Thyroid gland (tissue), 4 donors: ENCODE data around the gene TNIK. TPM values are rescaled to one million over a fixed set of nuclear protein-coding genes. Genes with fewer than 3 reads are reported as not detected.
A peak's percentile ranks its signal among the peaks of the same experiment; 100 is the strongest.

Experiments
- DNase-seq, 2 donors: peaks; one replicate each; pipeline ENCODE4 v3.0.0-alpha.2; 2019
- H3K27ac ChIP-seq, 3 donors: fragments of 200-600 bp; sonication (generic); 1 replicate in 2 of 3; 2 replicates in 1 of 3; pipeline ENCODE4 v1.5.1; 2016 to 2019; ENCODE audit warnings: mild to moderate bottlenecking in 1 of 3, moderate library complexity in 1 of 3
- H3K27me3 ChIP-seq: fragments of 200-600 bp; sonication (generic); one replicate; pipeline ENCODE4 v1.5.1; 2019
- H3K36me3 ChIP-seq, 2 donors: fragments of 200-600 bp; sonication (generic); one replicate each; pipeline ENCODE4 v1.5.1; 2016 to 2019
- H3K4me1 ChIP-seq, 2 donors: fragments of 200-600 bp; sonication (generic); one replicate each; pipeline ENCODE4 v1.5.1; 2017 to 2019
- H3K4me3 ChIP-seq, 3 donors: fragments of 200-600 bp; sonication (generic); replicated peaks in 1 of 3; 1 replicate in 2 of 3; 2 replicates in 1 of 3; pipeline ENCODE4 v1.5.1; 2016; ENCODE audit warnings: mild to moderate bottlenecking in 1 of 3
- H3K9me3 ChIP-seq: fragments of 200-600 bp; sonication (generic); one replicate; pipeline ENCODE4 v1.5.1; 2017
- POLR2A ChIP-seq, 2 donors: fragments of 450-650 bp; IDR thresholded peaks; one replicate each; pipeline ENCODE4 v1.6.1; 2017; ENCODE audit warnings: antibody characterized with exemption in 2 of 2, mild to moderate bottlenecking in 2 of 2, moderate library complexity in 1 of 2
- WGBS, 2 donors: methylation state at CpG; one replicate each; pipeline ENCODE4 v1.1.5; 2017; 5-methylcytosine and 5-hydroxymethylcytosine counted together
- intact Hi-C: fragments of 100-400 bp; cut with DNase I; formaldehyde crosslinking; loops from one replicate; pipeline ENCODE4 v1.15.1; 2023
- total RNA-seq, 4 donors: library from RNA; depleted of rRNA; stranded (reverse); fragments of >200 nt; gene quantifications; one replicate each; pipeline ENCODE4 v1.2.3, GENCODE V29; 2016
- TF ChIP-seq, protein P1 (sequence below), 6 experiments: fragments of 200-600 bp in 3 of 6; fragments of 450-650 bp in 3 of 6; sonication (generic) in 3 of 6; IDR thresholded peaks; one replicate each; pipeline ENCODE4 v1.5.1; 2016 to 2019; ENCODE audit warnings: antibody characterized with exemption in 6 of 6, mild to moderate bottlenecking in 2 of 6, inconsistent platforms in 1 of 6, moderate library complexity in 1 of 6

Gene TNIK
- total RNA-seq, 4 donors from 2014 or later = 29.7 to 84.1 (median 48.9) TPM

DNA sequence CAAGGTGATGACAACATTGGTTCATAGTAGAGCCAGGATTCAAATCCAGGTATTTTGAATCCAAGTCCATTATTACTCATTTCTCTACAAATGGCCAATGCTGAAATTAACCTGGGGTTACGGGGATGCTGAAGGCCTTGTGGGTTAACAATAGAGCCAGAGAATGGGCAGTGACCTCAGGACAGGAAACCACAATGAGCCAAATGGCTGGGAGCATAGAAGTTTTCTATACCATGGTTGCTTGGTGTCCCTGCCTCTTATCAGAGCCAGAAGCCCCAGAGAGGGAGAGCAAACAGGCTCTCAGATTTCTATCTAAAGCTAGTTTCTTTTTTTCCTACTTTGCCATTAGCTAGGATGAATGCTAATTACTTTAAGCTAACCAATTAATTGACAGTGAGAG is 82.3 kb downstream of the TNIK start:
- Histone ChIP-seq H3K27ac (no peak overlapping the region), H3K36me3 (no peaks in the 10 kb centered on the region), H3K9me3 (no peaks in the 10 kb centered on the region), H3K4me3 (no peak overlapping the region), H3K27me3 (no peaks in the 10 kb centered on the region), H3K4me1 (peaks cover 49 to 50% of the 10 kb centered on the region in 2 donors)
- intact Hi-C loops = no loop called here
- DNase-seq = no peak
- 91 to 100% methylated on average over 1 of the region's 1 CpG for WGBS, 2 donors
- no peak for TF ChIP-seq POLR2A (IDR thresholded peaks at IDR 0.05)
- TF ChIP-seq, protein P1, sequence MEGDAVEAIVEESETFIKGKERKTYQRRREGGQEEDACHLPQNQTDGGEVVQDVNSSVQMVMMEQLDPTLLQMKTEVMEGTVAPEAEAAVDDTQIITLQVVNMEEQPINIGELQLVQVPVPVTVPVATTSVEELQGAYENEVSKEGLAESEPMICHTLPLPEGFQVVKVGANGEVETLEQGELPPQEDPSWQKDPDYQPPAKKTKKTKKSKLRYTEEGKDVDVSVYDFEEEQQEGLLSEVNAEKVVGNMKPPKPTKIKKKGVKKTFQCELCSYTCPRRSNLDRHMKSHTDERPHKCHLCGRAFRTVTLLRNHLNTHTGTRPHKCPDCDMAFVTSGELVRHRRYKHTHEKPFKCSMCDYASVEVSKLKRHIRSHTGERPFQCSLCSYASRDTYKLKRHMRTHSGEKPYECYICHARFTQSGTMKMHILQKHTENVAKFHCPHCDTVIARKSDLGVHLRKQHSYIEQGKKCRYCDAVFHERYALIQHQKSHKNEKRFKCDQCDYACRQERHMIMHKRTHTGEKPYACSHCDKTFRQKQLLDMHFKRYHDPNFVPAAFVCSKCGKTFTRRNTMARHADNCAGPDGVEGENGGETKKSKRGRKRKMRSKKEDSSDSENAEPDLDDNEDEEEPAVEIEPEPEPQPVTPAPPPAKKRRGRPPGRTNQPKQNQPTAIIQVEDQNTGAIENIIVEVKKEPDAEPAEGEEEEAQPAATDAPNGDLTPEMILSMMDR (IDR thresholded peaks at IDR 0.05) = no peak

DNA sequence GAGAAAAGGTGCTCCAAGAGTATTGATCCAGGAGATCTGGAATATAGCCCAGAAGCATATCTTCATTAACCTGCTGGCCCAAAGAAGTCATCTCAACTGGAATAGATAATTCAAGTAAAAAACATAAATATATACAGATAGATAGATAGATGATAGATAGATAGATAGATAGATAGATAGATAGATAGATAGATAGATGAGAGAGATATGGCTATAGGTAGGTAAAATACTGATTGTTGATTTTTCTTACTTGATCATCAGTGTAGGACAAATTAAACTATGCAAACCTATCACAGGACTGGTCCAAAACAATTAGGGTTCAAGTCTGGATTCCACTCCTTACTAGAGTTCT is 83.6 kb downstream of the TNIK start:
- H3K4me1 ChIP-seq = peaks cover 47 to 49% of the 10 kb centered on the region in 2 donors
- H3K4me3 ChIP-seq = no peak overlapping the region
- H3K36me3 ChIP-seq = no peaks in the 10 kb centered on the region
- intact Hi-C loops = no loop called here
- no peaks in the 10 kb centered on the region for H3K27me3 ChIP-seq
- peak overlapping the region; percentile 83 to 94 (median 84) for H3K27ac ChIP-seq
- no peaks in the 10 kb centered on the region for H3K9me3 ChIP-seq
- no peak for DNase-seq
- TF ChIP-seq, protein P1 (IDR thresholded peaks at IDR 0.05) = no peak

DNA sequence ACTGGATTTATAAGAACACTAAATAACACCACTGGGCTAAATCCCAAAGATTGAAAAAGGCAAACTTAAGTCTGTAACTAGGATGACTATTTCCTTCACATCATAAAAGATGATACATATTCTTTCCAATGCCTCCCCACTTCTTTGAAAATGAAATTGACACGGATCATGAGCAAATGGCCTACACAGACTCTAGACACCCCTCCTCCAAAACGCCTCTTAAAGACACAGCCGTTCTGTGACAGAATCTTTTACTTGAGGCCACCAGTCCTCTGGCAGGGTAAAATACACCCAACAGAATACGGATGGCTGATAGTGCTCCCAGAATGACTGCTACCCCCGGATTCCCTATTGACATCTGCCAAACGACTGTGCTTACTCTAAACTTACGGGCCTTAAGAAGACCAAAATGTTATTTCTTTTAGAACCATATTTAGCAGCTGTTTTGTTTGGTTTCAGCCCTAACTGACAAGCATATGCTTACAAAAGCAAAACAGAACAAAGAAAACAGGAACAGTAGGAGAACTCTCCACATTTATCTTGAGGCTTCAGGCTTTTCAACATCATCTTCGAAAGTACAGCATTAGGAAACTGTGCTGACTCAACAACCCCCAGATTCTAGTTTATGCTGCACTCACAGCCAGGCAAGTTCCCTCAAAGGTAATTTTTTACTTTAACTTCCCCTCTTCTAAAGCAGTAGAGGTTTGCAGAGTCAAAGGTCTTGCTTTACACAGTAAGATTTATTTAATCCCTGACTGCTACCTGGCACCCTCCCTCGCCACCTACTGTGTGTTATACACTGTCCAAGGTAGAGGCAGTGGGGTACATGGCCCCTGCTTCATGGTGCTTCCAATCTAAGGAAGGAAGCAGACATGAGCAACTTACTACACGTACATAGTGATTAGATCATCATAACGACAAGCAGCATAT is 84.3 kb downstream of the TNIK start:
- no peaks in the 10 kb centered on the region for H3K36me3 ChIP-seq
- H3K9me3 ChIP-seq = no peaks in the 10 kb centered on the region
- intact Hi-C loops = no loop called here
- WGBS, 2 donors = 42 to 57% methylated on average over 11 of the region's 11 CpGs
- H3K27ac ChIP-seq = peak overlapping the region; percentile 83 to 94 (median 84)
- no peak overlapping the region for H3K4me3 ChIP-seq
- TF ChIP-seq POLR2A (IDR thresholded peaks at IDR 0.05) = peak in 1 of 2 donors; percentile 33
- TF ChIP-seq, protein P1 (IDR thresholded peaks at IDR 0.05) = no peak
- no peaks in the 10 kb centered on the region for H3K27me3 ChIP-seq
- H3K4me1 ChIP-seq = peaks cover 47 to 55% of the 10 kb centered on the region in 2 donors
- DNase-seq = no peak

DNA sequence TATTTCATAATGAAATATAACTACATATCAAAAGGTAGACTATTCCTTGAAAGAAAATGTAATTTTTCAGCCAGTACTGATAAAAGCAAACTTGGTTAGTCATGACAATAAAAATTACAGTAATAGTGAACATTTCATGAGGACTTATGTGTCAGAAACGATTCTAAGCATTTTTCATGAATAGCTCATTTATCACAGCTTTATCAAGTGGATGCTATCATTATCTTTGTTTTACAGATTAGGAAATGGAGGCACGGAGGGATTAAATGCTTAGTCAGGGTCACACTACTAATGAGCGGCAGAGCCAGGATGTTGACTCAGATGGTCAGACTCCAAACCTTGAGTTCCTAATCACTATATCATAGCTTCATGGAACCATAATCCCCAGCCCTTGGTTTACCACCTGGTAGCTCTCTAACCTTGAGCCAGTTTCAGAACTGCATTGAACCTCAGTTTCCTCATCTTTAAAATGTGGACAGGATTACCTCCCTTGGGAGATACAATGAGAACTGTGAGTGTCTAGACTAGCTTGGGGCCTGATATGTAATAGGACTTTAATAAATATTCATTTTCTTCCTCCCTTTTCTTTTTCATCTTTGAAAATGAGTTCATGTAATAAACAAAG is 85.4 kb downstream of the TNIK start:
- H3K27me3 ChIP-seq = no peaks in the 10 kb centered on the region
- no peak overlapping the region for H3K4me3 ChIP-seq
- no peak for DNase-seq
- WGBS, 2 donors = 59 to 80% methylated on average over 3 of the region's 3 CpGs
- TF ChIP-seq, protein P1 (IDR thresholded peaks at IDR 0.05) = no peak
- no peak for TF ChIP-seq POLR2A (IDR thresholded peaks at IDR 0.05)
- intact Hi-C loops = no loop called here
- peak overlapping the region; percentile 13 to 94 (median 83) for H3K27ac ChIP-seq
- H3K36me3 ChIP-seq = no peaks in the 10 kb centered on the region
- peaks cover 47 to 51% of the 10 kb centered on the region in 2 donors for H3K4me1 ChIP-seq
- H3K9me3 ChIP-seq = no peaks in the 10 kb centered on the region

DNA sequence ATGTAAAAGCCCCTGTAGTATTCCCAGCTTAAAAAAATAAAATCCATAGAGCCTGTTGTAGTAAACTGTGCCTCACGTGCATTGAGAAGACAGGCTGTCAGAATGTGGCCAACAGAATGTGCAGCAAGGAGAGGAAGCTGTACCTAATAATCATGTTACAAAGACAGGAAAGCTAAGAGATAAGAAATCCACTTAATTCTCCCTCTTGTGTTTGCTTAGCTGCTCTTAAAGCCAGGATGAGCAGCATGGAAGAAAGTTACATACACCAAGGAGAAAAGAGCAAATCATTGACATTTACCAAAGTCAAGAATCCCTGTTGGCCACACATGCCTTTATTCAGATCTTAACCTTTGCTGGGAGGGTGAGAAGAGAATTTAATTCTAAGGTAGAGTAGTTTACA is 85.9 kb downstream of the TNIK start:
- intact Hi-C loops = no loop called here
- TF ChIP-seq, protein P1 (IDR thresholded peaks at IDR 0.05) = no peak
- no peak for TF ChIP-seq POLR2A (IDR thresholded peaks at IDR 0.05)
- peak overlapping the region; percentile 13 to 94 (median 83) for H3K27ac ChIP-seq
- WGBS, 2 donors = 44 to 50% methylated on average over 1 of the region's 1 CpG
- DNase-seq = no peak
- H3K36me3 ChIP-seq = no peaks in the 10 kb centered on the region
- H3K27me3 ChIP-seq = no peaks in the 10 kb centered on the region
- H3K4me1 ChIP-seq = peaks cover 44 to 49% of the 10 kb centered on the region in 2 donors
- H3K4me3 ChIP-seq = no peak overlapping the region
- no peaks in the 10 kb centered on the region for H3K9me3 ChIP-seq
